GM23338 (cell line): ENCODE measurements around the gene FAM193B.

ENCODE experiments used
- CREB1 ChIP-seq: fragments of 250-450 bp; sonication (Bioruptor Pico); IDR thresholded peaks from 2 replicates; pipeline ENCODE4 v1.5.0; 2020; ENCODE audit warnings: low read depth, mild to moderate bottlenecking, moderate library complexity
- CTCF ChIP-seq, 2 experiments: fragments of 200-600 bp in 1 of 2; sonication (generic) in 1 of 2; conservative IDR thresholded peaks; 2 replicates each; pipeline versions ENCODE4 v1.5.1 to v1.6.1; 2016 to 2017; ENCODE audit warnings: antibody characterized with exemption in 2 of 2, low read depth in 2 of 2, mild to moderate bottlenecking in 2 of 2, moderate library complexity in 1 of 2
- EZH2 ChIP-seq: fragments of 200-600 bp; sonication (generic); IDR thresholded peaks from one replicate; pipeline ENCODE4 v1.8.0; 2017; ENCODE audit warnings: antibody characterized with exemption, mild to moderate bottlenecking, low read depth; ENCODE audit not compliant: unreplicated experiment
- EZH2phosphoT487 ChIP-seq: fragments of 200-600 bp; sonication (generic); IDR thresholded peaks from one replicate; pipeline ENCODE4 v1.8.1; 2018; ENCODE audit warnings: antibody characterized with exemption; ENCODE audit not compliant: unreplicated experiment
- JUNB ChIP-seq: IDR thresholded peaks from one replicate; pipeline ENCODE4 v1.6.1; 2016; ENCODE audit warnings: antibody characterized with exemption; ENCODE audit not compliant: unreplicated experiment
- NANOG ChIP-seq: IDR thresholded peaks from 2 replicates; pipeline ENCODE4 v1.6.1; 2016; ENCODE audit warnings: antibody characterized with exemption, borderline replicate concordance
- POLR2AphosphoS5 ChIP-seq: IDR thresholded peaks from 2 replicates; pipeline ENCODE4 v1.6.1; 2016; ENCODE audit warnings: antibody characterized with exemption, low read depth
- REST ChIP-seq: IDR thresholded peaks from one replicate; pipeline ENCODE4 v1.6.1; 2018; ENCODE audit warnings: antibody characterized with exemption; ENCODE audit not compliant: unreplicated experiment
- STAT1 ChIP-seq: IDR thresholded peaks from one replicate; pipeline ENCODE4 v1.6.1; 2016; ENCODE audit warnings: antibody characterized with exemption; ENCODE audit not compliant: unreplicated experiment
- ZNF114 ChIP-seq: fragments of 250-450 bp; sonication (Bioruptor Pico); IDR thresholded peaks from 2 replicates; pipeline ENCODE4 v1.5.0; 2020; ENCODE audit warnings: mild to moderate bottlenecking, moderate library complexity
- ZNF331 ChIP-seq: fragments of 250-450 bp; sonication (Bioruptor Pico); IDR thresholded peaks from 2 replicates; pipeline ENCODE4 v1.5.0; 2020; ENCODE audit warnings: low read depth, mild to moderate bottlenecking, moderate library complexity
- ZNF462 ChIP-seq: fragments of 250-450 bp; sonication (Bioruptor Pico); IDR thresholded peaks from 2 replicates; pipeline ENCODE4 v1.5.0; 2020; ENCODE audit warnings: mild to moderate bottlenecking, moderate library complexity
- TF ChIP-seq, protein P1 (sequence below): IDR thresholded peaks from 2 replicates; pipeline ENCODE4 v1.6.1; 2016; ENCODE audit warnings: antibody characterized with exemption

DNA sequence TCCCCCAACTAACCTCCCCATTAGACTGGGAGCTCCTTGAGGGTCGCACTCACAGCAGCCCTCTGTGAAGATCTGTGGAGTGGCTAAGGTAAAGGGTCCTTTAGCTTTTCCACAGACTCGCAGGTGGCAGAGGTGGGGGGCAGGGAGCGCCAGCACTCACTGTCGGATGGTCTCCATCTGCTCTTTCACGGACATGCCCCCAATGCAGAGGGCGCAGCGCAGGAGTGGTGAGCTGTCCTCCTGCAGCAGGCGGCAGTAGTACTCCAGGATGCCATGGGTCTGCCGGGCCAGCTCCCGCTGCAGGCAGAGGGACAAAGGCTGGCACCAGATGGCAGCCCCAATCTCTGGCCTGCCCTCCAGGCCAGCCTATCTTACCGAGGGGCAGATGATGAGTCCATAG, 39.8 kb downstream of the FAM193B start:
- TF ChIP-seq CTCF (conservative IDR thresholded peaks at IDR 0.05; ENCODE audit: low read depth in 2 of 2) (no peak), EZH2 (no peak), ZNF331 (CRISPR knock-in tag) (no peak), POLR2AphosphoS5 (no peak), EZH2phosphoT487 (no peak), STAT1 (no peak), NANOG (no peak), REST (no peak), JUNB (no peak), CREB1 (CRISPR knock-in tag) (no peak), ZNF114 (CRISPR knock-in tag) (no peak), ZNF462 (CRISPR knock-in tag) (no peak)
- TF ChIP-seq, protein P1, sequence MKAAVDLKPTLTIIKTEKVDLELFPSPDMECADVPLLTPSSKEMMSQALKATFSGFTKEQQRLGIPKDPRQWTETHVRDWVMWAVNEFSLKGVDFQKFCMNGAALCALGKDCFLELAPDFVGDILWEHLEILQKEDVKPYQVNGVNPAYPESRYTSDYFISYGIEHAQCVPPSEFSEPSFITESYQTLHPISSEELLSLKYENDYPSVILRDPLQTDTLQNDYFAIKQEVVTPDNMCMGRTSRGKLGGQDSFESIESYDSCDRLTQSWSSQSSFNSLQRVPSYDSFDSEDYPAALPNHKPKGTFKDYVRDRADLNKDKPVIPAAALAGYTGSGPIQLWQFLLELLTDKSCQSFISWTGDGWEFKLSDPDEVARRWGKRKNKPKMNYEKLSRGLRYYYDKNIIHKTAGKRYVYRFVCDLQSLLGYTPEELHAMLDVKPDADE: no peak
